IMR-90 (cell line): Measurements from ENCODE around the gene ARSA. TPM values are rescaled to one million over a fixed set of nuclear protein-coding genes. Genes with fewer than 3 reads are reported as not detected.

Experiments
- ATAC-seq: fragments of 200-7000 bp; cut with Tn5 transposase; 2 replicates; pipeline ENCODE4 v1.9.1; 2020; ENCODE audit warnings: low read depth, mild to moderate bottlenecking, moderate library complexity
- BruUV-seq: library from RNA; stranded (reverse); fragments of 400-500 nt; replicated peaks from 2 replicates; lab custom pipeline; 2021; lab: Mats Ljungman, UMichigan
- CTCF ChIA-PET: fragments of 300-600 bp; formaldehyde crosslinking; extraction: SDS; loops from one replicate; lab custom pipeline; 2021; ENCODE audit warnings: antibody characterized with exemption; lab: Yijun Ruan, JAX
- POLR2A ChIA-PET: fragments of 300-600 bp; sonication (Branson Sonifier 250); formaldehyde crosslinking; loops from one replicate; lab custom pipeline; 2022; ENCODE audit warnings: antibody characterized with exemption; ENCODE audit not compliant: unreplicated experiment; lab: Charles Lee
- DNase-seq: peaks from one replicate; pipeline ENCODE4 v3.0.0; 2013
- H2AFZ ChIP-seq: replicated peaks from 2 replicates; pipeline ENCODE3; 2013; ENCODE audit warnings: low read length, mild to moderate bottlenecking; ENCODE audit not compliant: poor library complexity
- H2AK5ac ChIP-seq: 2 replicates; pipeline ENCODE4 v1.6.1; 2013; ENCODE audit warnings: low read depth, low read length, inconsistent platforms
- H2AK9ac ChIP-seq: replicated peaks from 2 replicates; pipeline ENCODE3; 2013; ENCODE audit warnings: mild to moderate bottlenecking, low read depth, low read length, moderate library complexity; ENCODE audit not compliant: poor library complexity
- H2BK120ac ChIP-seq: 2 replicates; pipeline ENCODE4 v1.6.1; 2013; ENCODE audit warnings: low read depth, low read length, inconsistent platforms
- H2BK15ac ChIP-seq: 3 replicates; pipeline ENCODE4 v1.6.1; 2013; ENCODE audit warnings: low read depth, low read length, inconsistent platforms
- H2BK20ac ChIP-seq: 2 replicates; pipeline ENCODE4 v1.6.1; 2013; ENCODE audit warnings: low read depth, mild to moderate bottlenecking, inconsistent platforms, low read length, moderate library complexity
- H2BK5ac ChIP-seq: 2 replicates; pipeline ENCODE4 v1.6.1; 2013; ENCODE audit warnings: mild to moderate bottlenecking, low read depth, low read length, inconsistent platforms; ENCODE audit not compliant: poor library complexity, severe bottlenecking
- H3K14ac ChIP-seq: replicated peaks from 2 replicates; pipeline ENCODE4 v1.6.1; 2013; ENCODE audit warnings: low read depth, low read length, inconsistent platforms
- H3K18ac ChIP-seq: 2 replicates; pipeline ENCODE4 v1.6.1; 2013; ENCODE audit warnings: low read depth, low read length, control low read depth
- H3K23ac ChIP-seq: 2 replicates; pipeline ENCODE4 v1.6.1; 2013; ENCODE audit warnings: low read depth, low read length, inconsistent platforms
- H3K27ac ChIP-seq: 2 replicates; pipeline ENCODE4 v1.5.1; 2013; ENCODE audit warnings: mild to moderate bottlenecking, control low read depth, low read length; ENCODE audit not compliant: insufficient read depth
- H3K27me3 ChIP-seq: 2 replicates; pipeline ENCODE4 v1.6.1; 2013; ENCODE audit warnings: low read length; ENCODE audit not compliant: control insufficient read depth, insufficient read depth
- H3K36me3 ChIP-seq: 2 replicates; pipeline ENCODE4 v1.6.1; 2013; ENCODE audit warnings: low read length, mixed read lengths; ENCODE audit not compliant: control insufficient read depth, insufficient read depth
- H3K4ac ChIP-seq: 2 replicates; pipeline ENCODE4 v1.6.1; 2013; ENCODE audit warnings: low read depth, low read length, inconsistent platforms
- H3K4me1 ChIP-seq: 2 replicates; pipeline ENCODE4 v1.6.1; 2013; ENCODE audit warnings: low read length, mixed read lengths; ENCODE audit not compliant: control insufficient read depth, insufficient read depth
- H3K4me2 ChIP-seq: 2 replicates; pipeline ENCODE4 v1.6.1; 2013; ENCODE audit warnings: low read depth, mild to moderate bottlenecking, control low read depth, low read length, moderate library complexity
- H3K4me3 ChIP-seq: 2 replicates; pipeline ENCODE4 v1.5.1; 2013; ENCODE audit warnings: low read depth, mild to moderate bottlenecking, control low read depth, low read length, moderate library complexity; ENCODE audit not compliant: insufficient read depth
- H3K56ac ChIP-seq: 2 replicates; pipeline ENCODE4 v1.6.1; 2013; ENCODE audit warnings: low read length, inconsistent platforms; ENCODE audit not compliant: insufficient read depth; ENCODE audit errors: extremely low read depth
- H3K79me1 ChIP-seq, 2 experiments: 2 replicates each; pipeline ENCODE4 v1.6.1; 2013; ENCODE audit warnings: low read length in 2 of 2, inconsistent platforms in 1 of 2, low read depth in 1 of 2
- H3K9ac ChIP-seq: 2 replicates; pipeline ENCODE4 v1.6.1; 2013; ENCODE audit warnings: low read depth, low read length, control low read depth
- H3K9me1 ChIP-seq: 2 replicates; pipeline ENCODE4 v1.6.1; 2013; ENCODE audit warnings: low read length, inconsistent platforms; ENCODE audit not compliant: insufficient read depth
- H3K9me3 ChIP-seq: 2 replicates; pipeline ENCODE4 v1.6.1; 2013; ENCODE audit warnings: low read length; ENCODE audit not compliant: control insufficient read depth, insufficient read depth
- H4K20me1 ChIP-seq: 2 replicates; pipeline ENCODE4 v1.6.1; 2013; ENCODE audit warnings: low read length, inconsistent platforms; ENCODE audit not compliant: insufficient read depth
- H4K5ac ChIP-seq: 2 replicates; pipeline ENCODE4 v1.6.1; 2013; ENCODE audit warnings: mild to moderate bottlenecking, low read depth, low read length, control low read depth
- H4K8ac ChIP-seq, 2 experiments: 2 replicates each; pipeline ENCODE4 v1.6.1; 2013; ENCODE audit warnings: low read depth in 2 of 2, low read length in 2 of 2, control low read depth in 1 of 2, inconsistent platforms in 1 of 2
- H4K91ac ChIP-seq: 2 replicates; pipeline ENCODE4 v1.6.1; 2013; ENCODE audit warnings: low read depth, low read length, inconsistent platforms; ENCODE audit not compliant: insufficient read depth
- MAZ ChIP-seq: IDR thresholded peaks from 2 replicates; pipeline ENCODE4 v1.6.1; 2012; ENCODE audit warnings: low read depth, mild to moderate bottlenecking, low read length, improper control_type of control experiment, moderate library complexity, borderline replicate concordance
- POLR2A ChIP-seq: IDR thresholded peaks from 2 replicates; pipeline ENCODE4 v1.6.1; 2012; ENCODE audit warnings: mild to moderate bottlenecking, low read depth, low read length
- WGBS, 2 experiments: methylation state at CpG; one replicate each; pipeline versions ENCODE4 v1.1.5 to v1.1.7; 2013; ENCODE audit warnings: missing lambda C conversion rate in 2 of 2; ENCODE audit not compliant: insufficient read length in 1 of 2; ENCODE audit errors: extremely low coverage in 2 of 2; 5-methylcytosine and 5-hydroxymethylcytosine counted together
- dilution Hi-C: fragments of 300-500 bp; cut with HindIII; formaldehyde crosslinking; loops from one replicate; pipeline ENCODE4 v1.14.3; 2018; ENCODE audit warnings: low sequenced_read_pairs; ENCODE audit not compliant: unreplicated experiment
- in situ Hi-C: fragments of 300-500 bp; cut with MboI; formaldehyde crosslinking; loops from 3 replicates; pipeline ENCODE4 v1.14.3; 2019; ENCODE audit warnings: low sequenced_read_pairs, inconsistent platforms, mixed read lengths
- intact Hi-C: fragments of 100-400 bp; cut with micrococcal nuclease; formaldehyde crosslinking; loops from 2 replicates; pipeline ENCODE4 v1.10.0; 2022
- polyA plus RNA-seq, 3 experiments: library from polyadenylated mRNA; depleted of rRNA; stranded (reverse); fragments of >200 nt; gene quantifications; 2 replicates each; pipeline ENCODE4 v1.2.3, GENCODE V29; 2012; ENCODE audit warnings: low replicate concordance in 1 of 3
- total RNA-seq: library from RNA; depleted of rRNA; stranded (reverse); fragments of >200 nt; gene quantifications from 2 replicates; pipeline ENCODE4 v1.2.3, GENCODE V29; 2012

The ARSA gene
- total and polyA plus RNA-seq, 2 of the 4 experiments (the other 2 are of a cell fraction): 3.4 to 24.2 TPM

DNA sequence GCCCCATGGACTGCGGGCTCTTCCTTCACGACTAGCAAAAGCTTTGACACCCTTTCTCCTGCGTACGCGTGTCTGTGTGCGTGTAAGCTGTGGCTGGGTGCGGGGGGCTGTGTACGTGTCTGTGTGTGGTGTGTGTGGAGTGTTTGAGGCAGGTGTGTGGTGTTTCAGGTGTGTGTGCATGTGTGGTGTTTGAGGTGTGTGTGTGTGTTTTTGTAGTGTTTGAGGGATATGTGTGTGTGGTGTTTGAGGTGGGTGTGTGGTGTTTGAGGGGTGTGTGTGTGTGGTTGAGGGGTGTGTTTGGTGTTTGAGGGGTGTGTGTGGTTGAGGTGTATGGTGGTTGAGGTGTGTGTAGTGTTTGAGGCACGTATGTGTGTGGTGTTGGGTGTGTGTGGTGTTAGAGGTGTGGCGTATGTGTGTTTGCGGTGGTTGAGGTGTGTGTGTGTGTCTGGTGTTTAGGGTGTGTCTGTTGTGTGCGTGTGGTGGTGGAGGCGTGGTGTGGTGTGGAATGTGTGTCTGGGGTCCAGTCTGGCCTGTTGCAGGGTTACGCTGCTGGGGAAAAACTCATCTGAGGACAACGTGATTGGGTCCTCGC is 687 bp upstream of the ARSA start:
- ATAC-seq: no peak
- peaks cover 9% of the 10 kb centered on the region; the same call in 1 of the 2 replicates for H3K4me1 ChIP-seq
- H2AK5ac ChIP-seq: peak overlapping the region; percentile 98
- H3K36me3 ChIP-seq: peaks cover 2% of the 10 kb centered on the region; the same call in 1 of the 2 replicates
- peak overlapping the region; percentile 91 for H3K23ac ChIP-seq
- POLR2A ChIA-PET: no interaction called here
- peak overlapping the region; percentile 87 for H3K4ac ChIP-seq
- H2BK15ac ChIP-seq: peak overlapping the region; percentile 65; the same call in 1 of the 3 replicates
- peaks cover 6 to 24% of the 10 kb centered on the region in 2 experiments; a peak in 2 of 4 replicates for H3K79me1 ChIP-seq
- no peak overlapping the region for H2BK120ac ChIP-seq
- H3K14ac ChIP-seq: peak overlapping the region; percentile 93
- H2AFZ ChIP-seq: peak overlapping the region; percentile 100
- no peaks in the 10 kb centered on the region for H3K9me3 ChIP-seq
- BruUV-seq: no TSS peak
- H3K4me3 ChIP-seq: peak overlapping the region; percentile 89
- no peak for TF ChIP-seq POLR2A
- no peak for TF ChIP-seq MAZ
- peak overlapping the region; percentile 16; the same call in 1 of the 2 replicates for H3K56ac ChIP-seq
- peaks cover 9% of the 10 kb centered on the region for H3K9me1 ChIP-seq
- peak overlapping the region; percentile 4 for H4K5ac ChIP-seq
- H3K27me3 ChIP-seq: peaks cover 4% of the 10 kb centered on the region
- peak overlapping the region; percentile 95 for H3K4me2 ChIP-seq
- CTCF ChIA-PET: interaction anchor here (0.5 to 0.6 kb wide), 2 partner anchors 38 to 203 kb away, joined by 3 to 4 read pairs; no protein-coding TSS in a partner anchor
- 36% methylated on average over 4 of the region's 16 CpGs; no CpG with 5 or more reads in 1 of the 2 experiments for WGBS, 2 experiments
- H2AK9ac ChIP-seq: peak overlapping the region; percentile 89
- H3K9ac ChIP-seq: peak overlapping the region; percentile 74
- H4K91ac ChIP-seq: peak overlapping the region; percentile 47
- H3K27ac ChIP-seq: peak overlapping the region; percentile 16
- dilution Hi-C loops (no loop called here), in situ Hi-C loops (no loop called here), intact Hi-C loops (loop anchor here (2.0 kb wide), 1 partner anchor 46 kb away; the partner anchor contains the start of gene CHKB)
- no peak for DNase-seq
- H4K20me1 ChIP-seq: 0 out of 2 replicates have a peak, but pooled peaks cover 4% of the 10 kb centered on the region
- 0 out of 2 replicates have a peak overlapping the region, but pooled peaks have one; percentile 5 for H3K18ac ChIP-seq
- peak overlapping the region; percentile 22 to 89; a peak in 2 of 4 replicates for H4K8ac ChIP-seq
- H2BK20ac ChIP-seq: no peak overlapping the region
- H2BK5ac ChIP-seq: peak overlapping the region; percentile 46
